NT2/D1 (cell line): ENCODE results near the gene PARL.

Experiments
- DNase-seq: peaks from one replicate; pipeline ENCODE4 v3.0.0-alpha.2; 2011; ENCODE audit warnings: low read depth, low spot score
- H3K27me3 ChIP-seq: 2 replicates; pipeline ENCODE4 v1.6.0; 2011; ENCODE audit warnings: mild to moderate bottlenecking; ENCODE audit not compliant: insufficient read length, insufficient read depth
- H3K36me3 ChIP-seq: 2 replicates; pipeline ENCODE4 v1.6.1; 2011; ENCODE audit warnings: mild to moderate bottlenecking, low read length, mixed read lengths; ENCODE audit not compliant: insufficient read depth, insufficient read length
- H3K4me1 ChIP-seq: 2 replicates; pipeline ENCODE4 v1.5.1; 2011; ENCODE audit not compliant: insufficient read depth, insufficient read length
- H3K4me3 ChIP-seq: 2 replicates; pipeline ENCODE4 v1.5.1; 2011; ENCODE audit warnings: low read depth; ENCODE audit not compliant: insufficient read length
- H3K9ac ChIP-seq: 2 replicates; pipeline ENCODE4 v1.6.0; 2011; ENCODE audit warnings: low read depth; ENCODE audit not compliant: insufficient read length
- H3K9me3 ChIP-seq: 2 replicates; pipeline ENCODE4 v1.5.1; 2011; ENCODE audit warnings: mild to moderate bottlenecking, low read length; ENCODE audit not compliant: insufficient read depth
- SUZ12 ChIP-seq: IDR thresholded peaks from 2 replicates; pipeline ENCODE4 v1.6.1; 2011; ENCODE audit not compliant: insufficient read length, insufficient read depth; ENCODE audit errors: extremely low read depth
- YY1 ChIP-seq: IDR thresholded peaks from 2 replicates; pipeline ENCODE4 v1.6.1; 2011; ENCODE audit not compliant: insufficient read length, insufficient read depth
- ZNF274 ChIP-seq: IDR thresholded peaks from 2 replicates; pipeline ENCODE4 v1.6.1; 2011; ENCODE audit warnings: mild to moderate bottlenecking, low read depth, low read length

PARL gene

GRCh38 chr3:183824761-183825455, 59.8 kb downstream of the PARL start:
- peak overlapping the region; percentile 83 for H3K4me3 ChIP-seq
- TF ChIP-seq ZNF274 (no peak), SUZ12 (no peak), YY1 (no peak)
- peaks cover 7% of the 10 kb centered on the region for H3K27me3 ChIP-seq
- peaks cover 26% of the 10 kb centered on the region for H3K36me3 ChIP-seq
- peaks cover 7% of the 10 kb centered on the region for H3K4me1 ChIP-seq
- H3K9ac ChIP-seq = peak overlapping the region; percentile 90
- H3K9me3 ChIP-seq = no peaks in the 10 kb centered on the region
- no peak for DNase-seq

GRCh38 chr3:183823963-183824362, 60.7 kb downstream of the PARL start:
- H3K4me1 ChIP-seq = peaks cover 7% of the 10 kb centered on the region
- TF ChIP-seq YY1 = no peak
- TF ChIP-seq ZNF274 = no peak
- no peak for TF ChIP-seq SUZ12
- H3K9ac ChIP-seq = peak overlapping the region; percentile 90
- peak overlapping the region; percentile 83 for H3K4me3 ChIP-seq
- H3K36me3 ChIP-seq = peaks cover 16% of the 10 kb centered on the region
- peaks cover 7% of the 10 kb centered on the region for H3K27me3 ChIP-seq
- H3K9me3 ChIP-seq = no peaks in the 10 kb centered on the region
- DNase-seq = no peak

- no peak for DNase-seq
- TF ChIP-seq YY1 = no peak
- Histone ChIP-seq H3K27me3 (peaks cover 7% of the 10 kb centered on the region), H3K36me3 (peaks cover 3% of the 10 kb centered on the region), H3K4me3 (no peak overlapping the region), H3K4me1 (peaks cover 7% of the 10 kb centered on the region), H3K9me3 (no peaks in the 10 kb centered on the region), H3K9ac (no peak overlapping the region)
These were observed 62.0 kb downstream of the PARL start for GRCh38 chr3:183822631-183823030.

- H3K9ac ChIP-seq = no peak overlapping the region
- no peak for DNase-seq
- H3K36me3 ChIP-seq = peaks cover 22% of the 10 kb centered on the region
- H3K27me3 ChIP-seq = peaks cover 7% of the 10 kb centered on the region
- H3K4me3 ChIP-seq = no peak overlapping the region
- TF ChIP-seq SUZ12 = no peak
- no peaks in the 10 kb centered on the region for H3K9me3 ChIP-seq
- peaks cover 5% of the 10 kb centered on the region for H3K4me1 ChIP-seq
These were observed 64.8 kb downstream of the PARL start for GRCh38 chr3:183819831-183820230.

GRCh38 chr3:183818706-183819624, 65.7 kb downstream of the PARL start:
- H3K9me3 ChIP-seq = no peaks in the 10 kb centered on the region
- peaks cover 3% of the 10 kb centered on the region for H3K27me3 ChIP-seq
- TF ChIP-seq ZNF274 = no peak
- TF ChIP-seq SUZ12 = no peak
- no peak for TF ChIP-seq YY1
- peaks cover 22% of the 10 kb centered on the region for H3K36me3 ChIP-seq
- H3K9ac ChIP-seq = no peak overlapping the region
- DNase-seq = no peak
- peaks cover 5% of the 10 kb centered on the region for H3K4me1 ChIP-seq
- H3K4me3 ChIP-seq = no peak overlapping the region

- H3K9ac ChIP-seq = no peak overlapping the region
- no peak for TF ChIP-seq SUZ12
- TF ChIP-seq YY1 = no peak
- no peak for TF ChIP-seq ZNF274
- no peak for DNase-seq
These were observed 66.5 kb downstream of the PARL start for GRCh38 chr3:183818041-183818620.

GRCh38 chr3:183817639-183818038, 67.0 kb downstream of the PARL start:
- Histone ChIP-seq H3K27me3 (no peaks in the 10 kb centered on the region), H3K9me3 (no peaks in the 10 kb centered on the region), H3K9ac (no peak overlapping the region), H3K36me3 (peaks cover 30% of the 10 kb centered on the region), H3K4me3 (no peak overlapping the region), H3K4me1 (peaks cover 2% of the 10 kb centered on the region)
- no peak for DNase-seq
- TF ChIP-seq ZNF274 = no peak
- no peak for TF ChIP-seq YY1
- no peak for TF ChIP-seq SUZ12

More at GRCh38 chr3:183818041-183818620, 66.5 kb downstream of the PARL start:
- peaks cover 5% of the 10 kb centered on the region for H3K4me1 ChIP-seq
- no peaks in the 10 kb centered on the region for H3K27me3 ChIP-seq
- peaks cover 25% of the 10 kb centered on the region for H3K36me3 ChIP-seq
- no peak overlapping the region for H3K4me3 ChIP-seq
- H3K9me3 ChIP-seq = no peaks in the 10 kb centered on the region
